Skin of body (tissue), 2 donors: ENCODE data around the gene GPATCH3. TPM values are rescaled to one million over a fixed set of nuclear protein-coding genes. Genes with fewer than 3 reads are reported as not detected.
"Not testable (repeated sequence)": the region's sequence is repeated elsewhere in the genome, so short reads cannot be mapped to it uniquely, and the experiment has no call there.

Source experiments
- DNase-seq: peaks from one replicate; lab custom pipeline; 2025; lab: John Stamatoyannopoulos, UW
- total RNA-seq: library from RNA; depleted of rRNA; stranded (reverse); fragments of >200 nt; gene quantifications from one replicate; pipeline ENCODE4 v1.2.3, GENCODE V29; 2014

The GPATCH3 gene, protein sequence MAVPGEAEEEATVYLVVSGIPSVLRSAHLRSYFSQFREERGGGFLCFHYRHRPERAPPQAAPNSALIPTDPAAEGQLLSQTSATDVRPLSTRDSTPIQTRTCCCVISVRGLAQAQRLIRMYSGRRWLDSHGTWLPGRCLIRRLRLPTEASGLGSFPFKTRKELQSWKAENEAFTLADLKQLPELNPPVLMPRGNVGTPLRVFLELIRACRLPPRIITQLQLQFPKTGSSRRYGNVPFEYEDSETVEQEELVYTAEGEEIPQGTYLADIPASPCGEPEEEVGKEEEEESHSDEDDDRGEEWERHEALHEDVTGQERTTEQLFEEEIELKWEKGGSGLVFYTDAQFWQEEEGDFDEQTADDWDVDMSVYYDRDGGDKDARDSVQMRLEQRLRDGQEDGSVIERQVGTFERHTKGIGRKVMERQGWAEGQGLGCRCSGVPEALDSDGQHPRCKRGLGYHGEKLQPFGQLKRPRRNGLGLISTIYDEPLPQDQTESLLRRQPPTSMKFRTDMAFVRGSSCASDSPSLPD
- 8.5 TPM for total RNA-seq

DNA sequence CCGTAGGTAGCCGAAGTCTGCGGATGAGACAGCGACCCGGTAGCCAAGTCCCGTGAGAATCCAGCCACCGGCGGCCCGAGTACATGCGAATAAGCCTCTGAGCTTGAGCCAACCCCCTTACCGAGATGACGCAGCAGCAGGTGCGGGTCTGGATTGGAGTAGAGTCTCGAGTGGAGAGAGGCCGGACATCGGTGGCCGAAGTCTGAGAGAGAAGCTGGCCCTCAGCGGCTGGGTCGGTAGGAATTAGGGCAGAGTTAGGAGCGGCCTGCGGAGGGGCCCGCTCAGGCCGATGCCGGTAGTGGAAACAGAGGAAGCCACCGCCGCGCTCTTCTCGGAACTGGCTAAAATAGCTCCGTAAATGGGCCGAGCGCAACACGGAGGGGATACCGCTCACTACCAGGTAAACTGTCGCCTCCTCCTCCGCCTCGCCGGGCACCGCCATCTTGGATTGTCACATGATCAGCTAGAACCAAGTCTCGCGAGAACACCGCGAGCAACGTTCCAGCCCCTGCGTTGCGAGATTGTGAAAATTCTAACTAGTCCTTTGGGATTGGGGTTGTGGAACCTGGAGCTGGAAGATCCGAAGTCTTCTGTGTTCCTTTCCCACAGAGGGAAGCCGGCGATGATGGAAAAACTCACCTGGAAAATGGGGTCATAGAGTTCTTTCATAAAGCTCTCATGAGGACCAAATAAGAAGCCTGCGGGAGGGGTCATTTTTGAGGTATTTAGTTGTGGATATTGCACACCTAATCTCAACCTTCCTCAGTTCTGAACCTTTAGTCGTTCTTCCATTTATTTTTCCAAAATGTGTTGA, at the start of gene GPATCH3:
Gene GPATCH3, minus strand, starts transcription at position 467 of the 814 bp plus-strand sequence. Its CDS starts 25 bp downstream, at position 442.
- DNase-seq, result peak; percentile 90

DNA sequence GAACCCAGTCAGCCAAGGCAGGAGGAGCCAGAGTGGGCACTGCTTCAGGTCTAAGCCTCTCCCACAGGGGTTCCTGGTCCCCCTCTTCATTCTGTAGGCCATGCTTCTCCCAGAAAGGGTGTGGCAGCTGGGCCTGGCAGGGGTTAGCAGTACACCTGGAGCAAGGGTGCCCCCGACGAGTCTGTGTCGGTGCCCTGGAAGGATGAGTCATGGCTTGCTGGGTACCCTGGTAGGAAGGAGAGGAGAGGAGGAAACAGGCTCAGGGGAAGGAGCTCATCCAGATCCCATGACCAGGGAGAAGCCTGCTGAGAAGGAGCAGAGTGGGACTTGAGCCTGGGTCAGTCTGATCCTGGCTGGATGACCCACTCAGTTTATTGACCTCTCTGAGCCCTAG, 49.7 kb upstream of the GPATCH3 start:
- DNase-seq, result no peak

DNA sequence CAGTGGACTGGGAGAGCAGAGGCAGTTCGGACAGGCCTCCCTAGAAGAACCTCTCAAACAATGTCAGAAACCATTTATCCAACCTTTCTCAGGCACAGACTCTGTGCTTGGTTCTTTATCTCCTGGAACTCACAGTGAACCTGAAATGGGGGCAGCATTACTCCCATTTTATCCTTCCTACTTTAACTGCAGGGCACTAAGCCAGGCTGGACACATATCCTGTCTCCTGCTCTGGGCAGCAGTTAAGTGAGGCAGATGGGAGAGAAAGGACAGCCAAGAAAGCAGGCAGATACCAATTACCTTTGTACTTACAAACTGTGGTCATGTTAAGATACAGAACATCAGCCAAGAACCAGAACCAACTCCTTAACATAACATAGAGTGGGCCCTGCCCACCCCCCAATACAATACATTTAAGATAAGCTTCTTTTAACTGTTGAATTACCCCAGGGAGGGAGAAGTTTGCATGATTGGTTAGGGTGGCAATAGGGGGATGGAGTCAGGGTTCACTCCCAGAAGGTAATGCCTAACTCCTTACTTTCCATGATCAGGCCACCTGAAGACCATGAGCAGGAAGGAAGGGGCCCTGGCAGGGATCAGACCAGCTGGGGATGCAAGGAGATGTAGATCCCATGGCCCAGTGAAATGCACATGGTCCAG, 49.1 kb upstream of the GPATCH3 start:
- DNase-seq, result no peak

DNA sequence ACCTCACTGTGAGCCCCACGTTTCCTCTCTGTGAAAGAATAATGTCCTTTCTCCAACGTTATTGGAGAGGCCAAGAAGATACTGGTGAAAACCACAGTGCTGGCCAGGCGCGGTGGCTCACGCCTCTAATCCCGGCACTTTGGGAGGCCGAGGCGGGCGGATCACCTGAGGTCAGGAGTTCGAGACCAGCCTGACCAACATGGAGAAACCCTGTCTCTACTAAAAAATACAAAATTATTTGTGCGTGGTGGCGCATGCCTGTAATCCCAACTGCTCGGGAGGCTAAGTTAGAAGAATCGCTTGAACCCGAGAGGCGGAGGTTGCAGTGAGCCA, 48.4 kb upstream of the GPATCH3 start:
- DNase-seq, result not testable (repeated sequence)

DNA sequence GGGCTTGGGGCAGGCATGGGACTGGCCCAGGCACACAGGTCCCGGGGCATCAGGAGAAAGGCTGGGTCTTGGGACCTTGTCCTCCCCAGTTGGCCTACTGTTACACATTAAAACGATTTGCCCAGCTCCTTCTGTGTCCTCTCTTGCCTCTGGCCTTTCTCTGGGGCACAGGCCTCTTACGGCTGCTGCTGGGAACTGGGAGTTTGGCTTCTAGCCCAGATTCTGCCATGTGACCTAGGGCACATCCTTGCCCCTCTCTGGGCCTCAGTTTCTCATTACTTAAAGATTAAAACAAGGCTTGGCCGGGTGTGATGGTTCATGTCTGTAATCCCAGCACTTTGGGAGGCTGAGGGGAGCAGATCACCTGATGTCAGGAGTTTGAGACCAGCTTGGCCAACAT, 46.0 kb upstream of the GPATCH3 start:
- no peak for DNase-seq

DNA sequence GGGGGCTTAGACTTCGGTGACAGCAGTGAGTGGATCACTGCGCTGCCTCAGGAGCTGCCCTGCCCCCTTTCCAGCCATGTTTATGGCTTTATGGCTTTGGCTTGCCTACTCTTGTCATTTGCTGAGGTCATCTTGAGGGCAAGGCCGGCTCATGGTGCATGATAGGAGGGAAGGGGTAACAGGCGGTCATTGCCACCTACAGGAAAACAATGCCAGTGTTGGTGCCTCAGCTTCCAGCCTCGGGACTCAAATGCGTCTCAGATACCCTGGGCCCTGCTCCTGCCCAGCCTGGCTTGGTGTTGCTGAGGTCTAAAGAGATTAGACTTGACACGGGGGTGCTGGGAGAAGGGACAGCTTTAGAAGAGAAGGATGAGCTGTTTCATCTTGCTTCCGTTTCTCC, 45.5 kb upstream of the GPATCH3 start:
- DNase-seq, result no peak

DNA sequence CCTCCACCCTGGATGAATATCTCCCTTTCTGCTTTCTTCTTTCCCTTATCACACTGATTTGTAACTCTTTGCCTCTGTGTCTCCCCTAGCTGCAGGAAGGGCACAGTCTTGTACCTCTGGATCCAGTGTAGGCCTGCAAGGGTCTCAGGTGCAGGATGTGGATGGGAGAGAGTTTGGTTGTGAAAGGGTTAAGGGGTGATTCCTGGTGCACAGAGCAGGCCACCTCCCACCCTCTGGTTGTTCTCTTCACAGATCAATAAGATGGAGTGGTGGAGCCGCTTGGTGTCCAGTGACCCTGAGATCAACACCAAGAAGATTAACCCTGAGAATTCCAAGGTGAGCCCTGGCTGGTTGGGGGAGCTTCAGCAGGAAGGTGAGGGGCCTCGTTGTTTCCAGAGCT, 44.9 kb upstream of the GPATCH3 start:
- DNase-seq, result no peak

DNA sequence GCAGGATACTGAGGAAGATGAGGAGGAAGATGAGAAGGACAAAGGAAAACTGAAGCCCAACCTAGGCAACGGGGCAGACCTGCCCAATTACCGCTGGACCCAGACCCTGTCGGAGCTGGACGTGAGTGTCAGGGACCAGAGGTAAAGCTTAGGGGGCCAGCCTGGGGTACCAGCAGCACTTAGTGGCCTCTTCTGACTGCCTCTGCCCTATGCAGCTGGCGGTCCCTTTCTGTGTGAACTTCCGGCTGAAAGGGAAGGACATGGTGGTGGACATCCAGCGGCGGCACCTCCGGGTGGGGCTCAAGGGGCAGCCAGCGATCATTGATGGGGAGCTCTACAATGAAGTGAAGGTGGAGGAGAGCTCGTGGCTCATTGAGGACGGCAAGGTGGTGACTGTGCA, 42.4 kb upstream of the GPATCH3 start:
- DNase-seq, result no peak

DNA sequence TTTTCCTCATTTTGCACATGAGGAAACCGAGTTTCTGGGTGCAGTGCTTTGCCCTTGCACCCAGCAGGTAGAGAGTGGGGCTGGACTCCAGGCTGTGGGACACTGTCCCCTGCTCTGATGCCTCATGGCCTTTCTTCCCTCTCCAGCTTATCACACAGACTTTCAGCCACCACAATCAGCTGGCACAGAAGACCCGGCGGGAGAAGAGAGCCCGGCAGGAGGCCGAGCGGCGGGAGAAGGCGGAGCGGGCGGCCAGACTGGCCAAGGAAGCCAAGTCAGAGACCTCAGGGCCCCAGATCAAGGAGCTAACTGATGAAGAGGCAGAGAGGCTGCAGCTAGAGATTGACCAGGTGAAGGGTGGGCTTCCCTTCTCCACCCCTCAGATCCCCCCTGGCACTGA, 41.0 kb upstream of the GPATCH3 start:
- no peak for DNase-seq

DNA sequence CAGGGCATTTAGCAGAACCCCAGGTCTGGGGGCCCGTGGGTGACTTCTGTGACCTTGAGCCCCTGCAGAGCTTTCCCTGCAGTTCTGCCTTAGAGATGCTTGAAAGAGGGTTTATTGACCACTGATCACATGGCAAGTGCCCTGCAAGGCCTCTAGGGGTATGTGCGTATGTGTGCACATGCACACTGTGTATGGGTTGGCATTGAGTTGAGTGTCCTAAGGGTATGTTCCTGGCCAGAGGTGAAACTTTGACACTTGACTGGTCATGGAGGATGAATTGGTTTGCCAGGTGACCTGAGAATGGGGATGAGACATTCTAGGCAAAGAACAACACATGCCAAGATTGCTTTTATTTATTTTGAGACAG, 38.4 kb upstream of the GPATCH3 start:
- DNase-seq, result no peak

DNA sequence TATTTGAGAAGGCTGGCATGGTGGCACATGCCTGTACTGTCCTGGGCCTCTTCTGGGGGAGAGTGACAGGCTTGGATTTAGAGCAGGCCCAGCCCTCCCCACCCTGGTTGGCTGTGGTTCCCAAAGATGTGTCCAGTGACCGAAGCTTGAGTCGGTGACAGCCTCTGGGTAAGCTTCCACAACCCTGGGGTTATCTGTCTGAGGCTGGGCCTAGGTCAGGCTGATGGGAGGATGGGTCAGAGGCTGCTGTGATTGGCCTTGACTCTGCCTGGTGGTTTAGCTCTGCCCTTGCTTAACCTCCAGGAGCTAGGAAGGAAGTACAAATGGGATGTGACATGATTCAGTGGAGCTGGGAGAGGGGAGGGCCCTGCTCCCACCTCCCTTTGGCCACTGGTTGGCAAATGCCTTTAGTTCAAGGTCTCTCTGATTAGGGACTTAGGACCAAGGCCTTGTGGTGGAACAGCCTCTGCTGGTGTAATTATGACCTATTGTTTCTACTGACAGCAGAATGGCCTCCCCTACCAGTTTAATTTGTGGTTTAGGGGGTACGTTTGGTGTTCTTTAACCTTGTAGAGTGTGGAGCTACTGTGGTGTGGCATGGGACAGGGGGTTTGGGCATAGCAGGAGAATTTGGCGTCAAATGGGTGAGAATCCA, 37.9 kb upstream of the GPATCH3 start:
- DNase-seq, result no peak

DNA sequence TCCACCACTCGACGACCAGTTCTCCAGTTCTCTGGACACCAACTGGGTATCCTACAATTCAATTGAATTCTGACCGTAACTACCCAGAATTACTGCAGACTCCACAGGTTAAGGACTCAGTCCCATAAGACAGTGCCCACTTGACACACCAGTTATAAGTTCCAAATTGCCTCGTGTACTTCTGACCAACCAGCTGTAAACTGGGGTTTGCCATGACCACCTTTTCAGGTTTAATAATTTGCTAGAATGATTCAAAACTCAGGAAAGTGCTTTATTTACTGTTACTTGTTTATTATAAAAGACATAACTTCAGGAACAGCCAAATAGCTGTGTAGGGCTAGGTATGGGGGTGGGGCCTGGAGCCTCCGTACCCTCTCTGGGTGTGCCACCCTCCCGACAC, 36.6 kb upstream of the GPATCH3 start:
- DNase-seq, result no peak

DNA sequence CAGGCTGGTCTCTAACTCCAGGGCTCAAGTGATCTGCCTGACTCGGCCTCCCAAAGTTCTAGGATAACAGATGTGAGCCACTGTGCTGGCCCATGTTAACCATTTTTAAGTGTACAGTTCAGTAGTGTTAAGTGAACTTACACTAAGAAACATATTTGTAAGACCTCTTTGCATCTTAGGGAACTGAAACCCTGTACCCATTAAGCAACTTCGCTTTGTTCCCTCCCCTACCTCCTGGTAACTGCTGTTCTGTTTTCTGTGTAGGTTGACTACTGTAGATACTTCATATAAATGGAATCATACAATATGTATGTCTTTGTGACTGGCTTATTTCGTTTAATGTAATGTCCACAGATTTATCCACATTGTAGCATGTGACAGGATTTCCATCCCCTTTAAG, 32.3 kb upstream of the GPATCH3 start:
- no peak for DNase-seq

DNA sequence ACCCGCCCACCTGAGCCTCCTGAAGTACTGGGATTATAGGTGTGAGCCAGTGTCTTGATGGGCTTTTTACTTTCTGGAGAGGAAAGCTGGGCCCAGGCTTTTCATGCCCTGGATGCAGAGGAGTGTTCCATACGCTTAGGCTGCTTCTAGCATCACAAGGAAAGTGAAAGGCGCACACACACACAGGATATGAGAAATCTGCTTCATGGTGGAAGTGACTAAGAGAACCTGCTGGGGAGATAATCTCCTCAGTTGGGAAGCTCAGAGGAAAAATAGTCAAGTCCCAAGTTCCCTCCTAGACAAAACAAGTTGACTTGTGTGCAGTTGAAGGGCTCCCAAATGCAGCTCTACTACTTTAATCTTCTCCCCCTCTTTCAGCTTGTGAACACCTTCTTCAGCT, 23.4 kb upstream of the GPATCH3 start:
- no peak for DNase-seq

DNA sequence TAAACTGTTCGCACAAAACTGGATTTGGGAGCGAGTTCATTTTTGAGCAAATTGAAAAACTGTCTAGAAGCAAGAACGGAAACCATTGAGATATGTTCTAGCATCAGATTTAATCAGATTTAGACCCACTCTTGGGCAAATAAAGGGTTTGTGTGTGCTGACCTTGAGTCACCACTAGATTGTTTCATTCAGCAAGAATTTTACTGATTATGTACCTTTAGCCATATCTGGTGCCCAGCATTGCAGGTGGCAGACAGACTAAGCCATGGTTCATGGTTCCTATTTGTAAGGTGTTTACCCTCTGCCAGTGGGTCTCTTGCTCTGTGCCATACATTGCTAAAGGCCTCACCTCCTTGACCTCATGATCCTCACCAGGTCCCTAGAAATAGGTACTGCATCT, 22.6 kb upstream of the GPATCH3 start:
- no peak for DNase-seq

DNA sequence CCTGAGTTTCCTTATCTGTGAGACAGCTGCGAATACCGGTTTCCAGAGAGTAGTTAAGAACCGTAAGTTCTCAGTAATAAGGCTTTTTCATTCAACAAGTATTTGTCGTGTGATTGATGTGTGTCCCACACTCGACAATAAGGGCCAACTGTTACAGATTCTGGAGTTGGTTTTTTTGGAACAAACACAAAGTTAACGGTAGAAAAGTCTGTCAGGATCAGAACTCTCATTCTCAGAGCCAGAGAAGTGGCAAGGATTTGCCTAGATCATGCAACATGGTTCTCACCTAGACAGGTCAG, 22.1 kb upstream of the GPATCH3 start:
- no peak for DNase-seq

DNA sequence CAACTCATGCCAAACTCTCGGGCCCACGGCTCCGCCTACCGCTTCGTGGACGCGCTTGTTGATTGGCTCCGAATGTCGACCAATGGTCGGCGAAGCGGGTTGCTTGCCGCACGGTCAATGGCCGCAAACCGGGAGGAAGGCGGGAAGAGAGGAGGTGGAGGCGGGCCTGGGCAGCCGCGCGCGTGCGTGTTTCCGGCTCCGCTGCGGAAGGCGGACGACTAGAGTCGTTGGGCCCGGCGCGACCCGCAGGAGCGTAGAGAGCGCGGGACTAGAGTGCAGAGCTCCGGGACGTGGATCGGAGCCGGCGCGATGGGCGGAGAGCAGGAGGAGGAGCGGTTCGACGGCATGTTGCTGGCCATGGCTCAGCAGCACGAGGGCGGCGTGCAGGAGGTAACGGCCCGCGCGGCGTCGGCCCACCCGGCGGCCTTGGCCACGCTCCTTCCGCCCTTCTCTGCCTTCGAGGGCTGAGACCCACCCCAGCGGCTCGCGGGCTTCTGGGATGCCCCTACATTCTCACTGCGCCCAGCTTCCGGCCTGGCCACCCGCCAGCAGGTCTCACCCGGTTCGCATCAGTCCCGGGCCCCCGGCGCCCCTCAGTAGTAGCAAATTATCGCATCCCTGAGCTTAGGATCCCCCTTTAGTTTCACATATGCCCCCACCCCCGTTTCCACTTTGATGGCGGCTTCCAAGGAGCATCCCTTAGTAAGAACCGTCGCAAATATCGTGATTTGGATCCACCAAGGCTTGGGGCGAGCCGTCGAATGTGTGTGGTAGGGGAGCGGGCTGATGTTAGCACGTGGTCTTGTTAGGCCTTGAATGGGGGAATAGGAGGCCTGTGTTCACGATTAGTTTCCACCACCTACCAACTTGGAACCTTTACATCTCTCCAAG, 21.5 kb upstream of the GPATCH3 start, which contains the start of gene NUDC:
Gene NUDC, plus strand, starts transcription at position 204 of the 891 bp plus-strand sequence. Its CDS starts 106 bp downstream, at position 310.
- DNase-seq, result peak; percentile 96

DNA sequence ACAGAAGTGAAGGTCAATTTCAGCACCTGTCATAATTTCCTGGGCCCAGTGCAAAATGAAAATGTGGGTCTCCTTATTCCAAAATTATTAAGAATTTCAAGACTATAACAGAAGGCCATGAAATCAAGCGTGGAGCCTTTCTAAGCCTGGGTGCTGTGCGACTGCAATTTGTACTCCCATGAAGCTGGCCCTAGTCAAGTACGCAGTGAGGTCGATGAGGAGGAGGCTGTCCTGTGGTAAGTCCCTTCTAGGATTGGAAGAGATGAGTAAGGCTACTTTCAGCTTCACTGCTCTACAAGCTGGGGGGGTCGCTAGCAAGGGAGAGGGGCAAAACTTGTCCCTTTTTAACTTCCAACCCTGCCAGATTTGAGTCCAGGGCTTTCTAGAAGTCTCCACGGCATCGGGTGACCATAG, 20.9 kb upstream of the GPATCH3 start:
- no peak for DNase-seq

DNA sequence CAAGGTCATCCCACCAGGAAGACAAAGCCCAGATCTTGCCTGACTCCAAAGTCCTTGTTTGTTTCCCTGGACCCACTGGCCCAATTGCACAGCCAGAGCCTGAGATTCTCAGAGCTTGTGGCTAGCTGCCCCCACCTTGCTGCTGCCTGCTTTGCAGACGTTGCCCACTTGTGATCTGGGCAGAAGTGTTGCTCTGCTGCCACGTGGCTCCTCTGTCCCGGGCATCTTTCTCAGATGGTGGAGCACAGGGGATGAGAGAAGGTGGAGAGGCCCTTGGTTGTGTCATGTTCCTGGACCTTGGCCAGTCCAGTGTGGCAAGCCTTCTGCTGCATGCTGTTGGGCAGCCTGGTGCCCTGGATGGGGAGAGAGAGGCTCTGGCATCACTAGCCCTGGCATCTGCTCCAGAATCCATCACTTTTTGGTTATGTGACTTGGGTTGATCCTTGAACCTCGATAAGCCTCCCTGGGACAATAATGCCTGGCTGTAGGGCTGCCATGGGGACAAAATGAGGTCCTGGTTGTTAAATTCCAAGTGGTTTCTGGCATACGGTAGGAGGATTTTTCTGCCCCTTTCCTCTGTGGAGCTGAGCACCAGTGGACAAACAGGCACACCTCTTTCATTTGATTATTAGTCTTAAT, 15.1 kb upstream of the GPATCH3 start:
- DNase-seq, result no peak
